T-helper 2 cell treated with Interferon-gamma antibody and Interleukin-4, amounts not matched to agents 100 ng/mL and 5 ng/mL, for 36 hours (primary cell): Measurements from ENCODE around the gene ENKUR. TPM values are rescaled to one million over a fixed set of nuclear protein-coding genes. Genes with fewer than 3 reads are reported as not detected.

Source experiments
- intact Hi-C: fragments of 100-400 bp; cut with micrococcal nuclease; formaldehyde crosslinking; loops from one replicate; pipeline ENCODE4 v1.15.1; 2023
- total RNA-seq: library from RNA; stranded (reverse); gene quantifications from 2 replicates; pipeline ENCODE4 v1.2.3, GENCODE V29; 2022

ENKUR gene
- total RNA-seq, 1 donor from 2014 or later: not detected

DNA sequence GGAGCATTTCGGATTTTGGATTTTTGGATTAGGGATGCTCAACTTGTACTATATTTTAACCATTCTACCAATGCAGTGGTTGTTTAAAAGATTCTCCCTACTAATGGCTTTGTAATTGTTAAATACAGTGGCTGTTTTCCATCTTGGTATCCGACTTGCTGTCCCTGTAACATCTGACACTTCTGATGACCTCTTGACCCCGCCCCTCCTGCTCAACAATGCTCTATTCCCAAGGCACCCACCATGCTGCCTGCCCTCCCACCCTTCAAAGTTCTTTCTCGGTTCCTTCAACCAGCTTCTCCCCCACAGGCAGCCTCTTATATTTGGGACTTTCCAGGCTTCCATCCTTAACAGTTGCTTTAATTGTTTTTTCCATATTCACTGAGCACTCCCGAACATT, 65.5 kb downstream of the ENKUR start:
- intact Hi-C loops: loop anchor here (5.0 kb wide), 2 partner anchors 63 to 228 kb away; partner anchors contain the start of gene ARHGAP21

- intact Hi-C loops: loop anchor here (5.0 kb wide), 2 partner anchors 62 to 227 kb away; partner anchors contain the start of gene ARHGAP21
Measured at GRCh38 chr10:24949616-24950015, 66.3 kb downstream of the ENKUR start.

DNA sequence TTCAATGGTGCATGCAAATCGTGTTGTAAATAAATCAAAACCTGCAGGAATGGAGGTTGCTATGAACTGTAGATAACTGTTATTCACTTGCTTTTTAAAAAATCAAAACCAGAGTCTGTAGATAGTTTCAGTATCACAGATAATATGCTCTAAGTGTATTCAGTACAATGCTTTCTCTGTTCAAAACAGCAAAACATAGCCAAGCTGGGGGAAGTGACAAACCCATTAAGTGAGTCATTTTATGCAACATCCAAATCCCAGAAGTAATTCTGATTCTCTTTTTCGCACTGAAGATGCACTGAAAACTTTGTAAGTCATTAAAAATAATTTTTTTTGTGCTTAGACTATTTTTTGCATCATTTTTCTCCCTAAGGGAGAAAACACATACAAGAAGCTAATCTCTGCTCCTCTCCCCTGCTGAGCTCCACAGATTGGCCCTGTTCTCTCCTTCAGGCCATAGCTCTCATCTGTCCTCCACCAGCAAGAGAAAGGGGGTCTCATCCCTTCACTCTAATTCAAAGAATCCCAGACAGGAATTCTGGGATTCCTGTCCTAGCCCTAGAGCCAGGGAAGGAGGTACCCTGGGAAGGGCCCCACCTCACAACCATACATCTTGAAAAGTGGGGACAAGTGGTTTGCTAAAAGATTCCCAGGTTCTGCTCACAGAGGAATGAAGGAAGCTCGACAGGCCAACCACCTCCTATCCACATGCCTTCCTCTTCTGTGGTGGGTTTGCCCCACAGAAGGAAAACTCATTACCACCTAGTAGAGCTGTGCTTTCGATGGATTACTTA, 68.5 kb downstream of the ENKUR start:
- intact Hi-C loops: no loop called here

- intact Hi-C loops: no loop called here
Measured at GRCh38 chr10:24944512-24945255, 71.3 kb downstream of the ENKUR start.

DNA sequence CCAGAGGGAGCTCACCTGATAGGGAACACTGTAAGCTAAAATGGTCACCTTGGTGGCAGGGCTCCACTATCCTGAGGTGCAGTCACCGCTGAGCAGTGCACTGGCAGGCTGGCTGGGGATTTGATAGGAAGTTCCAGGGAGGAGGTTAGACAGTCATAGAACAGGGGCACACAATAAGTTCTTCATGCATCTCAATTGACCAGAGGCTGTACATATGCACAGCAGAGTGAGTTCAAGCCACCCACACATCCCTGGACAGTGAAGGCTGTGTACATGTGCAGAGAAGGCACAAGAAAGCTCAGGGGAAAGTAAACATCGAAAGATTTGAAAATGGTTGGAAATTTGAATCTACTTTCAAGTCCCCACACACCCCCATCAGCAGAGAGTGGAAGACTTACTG, 77.4 kb downstream of the ENKUR start:
- intact Hi-C loops: no loop called here

GRCh38 chr10:24938076-24938475, 77.9 kb downstream of the ENKUR start:
- intact Hi-C loops: no loop called here

- intact Hi-C loops: no loop called here
Measured at GRCh38 chr10:24935504-24936292, 80.3 kb downstream of the ENKUR start.

Other genes with a start within 250 kb of the ENKUR start
- 0.18 and 0.36 TPM in 2 replicates for gene PRTFDC1, start 63.6 kb downstream of the ENKUR start, total RNA-seq
- gene THNSL1, start 454 bp upstream of the ENKUR start, total RNA-seq: 1.6 and 2.3 TPM in 2 replicates
- not detected in 2 replicates for gene GPR158, start 158.8 kb upstream of the ENKUR start, total RNA-seq